ENCODE measurements around the gene SPIRE1.
"Not testable (repeated sequence)": the region's sequence is repeated elsewhere in the genome, so short reads cannot be mapped to it uniquely, and the experiment has no call there.

The SPIRE1 gene

GRCh38 chr18:12481915-12482314, 176.0 kb downstream of the SPIRE1 start:
- DNase-seq, result not testable (repeated sequence)

DNA sequence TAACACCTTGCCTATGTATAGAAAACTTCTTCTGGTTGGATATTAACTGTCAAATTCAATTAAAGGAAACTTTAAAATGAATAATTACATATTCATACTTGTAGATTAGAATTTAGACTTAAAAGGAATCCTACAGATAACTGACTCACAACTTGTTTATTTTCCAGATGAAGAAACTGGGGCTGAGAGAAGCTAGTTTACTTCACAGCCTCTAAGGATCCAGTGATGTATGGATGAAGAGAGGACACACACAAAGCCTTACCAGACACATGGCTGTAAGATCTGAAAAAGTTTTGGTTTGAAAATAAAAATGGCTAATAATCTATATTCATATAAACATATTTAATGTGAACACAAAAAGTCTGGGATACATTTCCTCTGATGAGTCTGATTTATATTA, 177.9 kb downstream of the SPIRE1 start:
- DNase-seq, result no peak

- no peak for DNase-seq
These were observed 178.4 kb downstream of the SPIRE1 start for GRCh38 chr18:12479536-12479935.

GRCh38 chr18:12478269-12479047, 179.4 kb downstream of the SPIRE1 start:
- DNase-seq, result no peak

DNA sequence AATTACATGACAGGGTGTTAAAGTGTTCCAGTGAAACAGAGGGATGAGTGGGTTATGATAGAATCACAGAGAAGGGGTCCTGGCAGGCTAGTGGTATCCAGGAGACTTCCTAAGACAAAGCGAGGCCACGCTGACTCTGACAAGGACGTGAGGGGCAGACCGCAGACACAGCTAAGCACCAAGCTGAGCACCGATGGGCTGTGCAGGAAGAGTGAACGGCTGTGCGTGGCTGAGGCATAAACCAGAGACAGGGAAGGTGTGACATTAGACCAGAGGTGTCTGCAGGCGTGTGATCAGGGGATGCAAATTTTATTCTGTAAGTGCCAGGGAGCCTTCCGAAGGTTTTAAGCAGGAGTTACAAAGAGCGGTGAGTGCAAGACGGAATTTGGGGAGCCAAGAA, 180.3 kb downstream of the SPIRE1 start:
- no peak for DNase-seq

DNA sequence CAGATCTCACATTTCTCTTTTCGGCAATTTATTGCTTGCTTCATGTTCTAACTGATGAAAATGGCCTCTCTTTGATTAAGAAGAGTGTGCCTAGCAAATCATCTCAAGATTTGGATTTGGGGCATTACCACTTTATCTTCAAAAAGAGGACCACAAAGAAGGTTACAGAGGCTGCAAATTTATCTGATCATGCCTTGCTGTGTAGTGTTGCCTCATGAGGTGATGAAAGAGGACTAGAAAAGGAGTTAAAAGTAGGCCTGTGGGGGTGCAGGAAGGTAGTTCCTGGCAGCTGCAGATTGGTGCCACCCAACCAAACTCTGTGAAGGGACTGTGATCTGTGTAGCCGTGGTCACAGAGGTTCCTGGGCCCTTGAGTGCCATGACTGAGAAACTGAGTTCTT, 181.0 kb downstream of the SPIRE1 start:
- no peak for DNase-seq

- no peak for DNase-seq
These were observed 183.0 kb downstream of the SPIRE1 start for GRCh38 chr18:12474876-12475275.

DNA sequence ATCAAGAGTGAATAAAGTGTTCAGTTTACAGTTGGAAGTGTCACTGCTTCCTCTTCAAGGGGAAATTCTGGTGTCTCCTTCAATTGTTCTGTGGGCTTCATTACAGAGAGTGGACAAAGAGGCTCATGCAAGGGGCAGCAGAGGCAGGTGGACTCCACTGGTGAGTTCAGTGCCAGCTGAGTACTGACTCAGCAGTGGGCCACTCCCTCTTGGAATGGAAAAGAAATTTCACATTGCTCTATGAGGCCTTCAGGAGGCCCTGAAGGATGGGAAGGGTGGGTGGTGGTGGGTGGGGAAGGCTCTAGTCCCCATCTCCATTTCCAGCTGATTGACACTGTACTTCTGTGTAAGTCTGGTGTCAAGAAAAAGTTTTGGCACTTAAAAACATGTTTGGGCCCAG, 183.8 kb downstream of the SPIRE1 start:
- no peak for DNase-seq

DNA sequence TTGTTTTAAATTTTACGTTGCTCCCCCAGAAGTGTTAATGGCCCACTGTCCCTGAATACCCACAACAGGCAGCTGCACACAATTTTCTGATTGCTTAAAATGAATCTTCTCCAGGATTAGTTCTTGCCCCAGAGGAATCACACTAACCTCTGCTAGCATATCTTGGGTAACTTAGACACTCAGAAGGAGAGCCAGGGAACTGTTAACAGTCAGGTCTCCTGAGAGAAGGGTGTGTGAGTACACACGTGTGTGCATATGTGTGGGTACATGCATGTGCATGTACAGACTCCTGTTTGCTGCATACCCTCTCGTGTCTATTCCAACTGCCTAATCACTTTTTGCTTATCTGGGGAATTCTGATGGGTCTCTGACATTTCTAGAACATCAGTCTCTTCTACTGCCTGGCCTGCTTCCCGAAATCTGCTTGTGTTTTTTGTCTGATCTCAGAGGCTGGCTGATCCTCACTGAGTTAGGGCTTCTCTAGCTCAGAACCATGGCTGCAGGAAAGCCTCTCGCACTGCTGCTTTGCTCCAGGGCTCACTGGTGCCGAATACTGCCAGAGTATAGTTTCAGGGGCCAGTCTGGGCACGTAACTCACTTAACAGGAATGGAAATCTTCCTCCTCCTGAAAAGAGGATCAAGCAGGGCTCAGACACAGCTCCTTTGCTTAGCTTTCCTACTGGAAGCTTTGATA, 187.4 kb downstream of the SPIRE1 start:
- no peak for DNase-seq

DNA sequence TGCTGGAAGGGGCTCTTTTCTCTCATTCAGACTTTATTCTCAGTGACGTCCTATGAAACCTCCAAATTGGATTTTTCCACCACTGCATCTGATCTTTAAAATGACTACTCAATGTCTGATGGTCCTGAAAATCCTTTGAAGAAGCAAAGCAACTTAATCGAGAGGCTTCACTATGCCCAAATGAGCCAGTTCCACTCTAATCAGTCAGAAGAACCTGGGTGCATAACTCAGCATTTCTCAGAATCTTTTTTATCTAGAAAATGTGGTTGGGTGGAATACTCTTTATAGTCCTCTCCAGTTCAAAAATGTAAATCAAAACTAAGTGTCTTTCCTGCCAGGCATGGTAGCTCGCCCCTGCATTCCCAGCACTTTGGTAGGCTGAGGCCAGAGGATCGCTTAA, 189.5 kb downstream of the SPIRE1 start:
- DNase-seq, result no peak

GRCh38 chr18:12464731-12465130, 193.2 kb downstream of the SPIRE1 start:
- DNase-seq, result no peak

GRCh38 chr18:12463191-12463590, 194.7 kb downstream of the SPIRE1 start:
- DNase-seq, result no peak

GRCh38 chr18:12462242-12462641, 195.7 kb downstream of the SPIRE1 start:
- no peak for DNase-seq

- DNase-seq, result no peak
These were observed 196.6 kb downstream of the SPIRE1 start for GRCh38 chr18:12461326-12461725.

- DNase-seq, result no peak
These were observed 197.0 kb downstream of the SPIRE1 start for GRCh38 chr18:12460874-12461273.

DNA sequence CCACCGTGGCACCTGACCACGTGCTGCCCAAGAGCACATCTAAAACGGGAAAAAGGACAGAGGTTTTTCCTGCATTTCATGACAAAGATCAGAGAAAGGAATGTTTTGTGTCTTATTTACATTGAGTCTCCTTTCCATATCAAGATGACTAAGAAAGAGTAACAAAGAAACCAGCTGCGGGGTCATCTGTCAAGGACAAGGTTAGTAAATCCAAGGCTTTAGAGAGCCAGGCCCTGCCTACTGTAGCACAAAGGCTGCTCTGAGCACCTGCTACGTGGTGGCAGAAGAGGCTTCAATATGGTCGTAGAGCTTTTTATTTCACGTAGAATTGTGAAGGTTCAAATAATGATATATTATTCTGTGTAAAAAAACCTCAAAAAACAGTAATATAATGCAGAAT, 199.1 kb downstream of the SPIRE1 start:
- no peak for DNase-seq

- DNase-seq, result no peak
These were observed 201.5 kb downstream of the SPIRE1 start for GRCh38 chr18:12456441-12456840.

- DNase-seq, result no peak
These were observed 202.4 kb downstream of the SPIRE1 start for GRCh38 chr18:12455496-12455895.

GRCh38 chr18:12452784-12453183, 205.1 kb downstream of the SPIRE1 start:
- no peak for DNase-seq

DNA sequence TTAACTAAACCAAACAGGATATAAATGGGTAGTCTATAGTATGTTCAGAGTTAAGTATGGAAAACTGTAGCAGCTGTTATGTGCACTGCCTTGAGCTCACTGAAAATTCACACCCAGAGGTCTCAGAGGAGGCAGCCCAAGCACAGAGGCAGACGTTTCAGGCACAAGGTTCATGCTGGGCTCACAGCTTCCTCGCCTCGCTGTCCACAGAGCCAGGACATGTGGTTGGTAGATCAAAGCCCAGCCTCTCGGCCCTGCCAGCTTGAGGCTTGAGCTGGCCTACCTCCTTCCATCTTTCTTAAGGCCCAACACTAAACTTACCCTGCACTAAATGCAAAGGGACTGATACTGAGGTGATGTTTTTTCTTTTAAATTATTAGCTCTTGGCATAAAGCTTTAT, 206.5 kb downstream of the SPIRE1 start:
- no peak for DNase-seq

- no peak for DNase-seq
These were observed 208.7 kb downstream of the SPIRE1 start for GRCh38 chr18:12449051-12449785.

DNA sequence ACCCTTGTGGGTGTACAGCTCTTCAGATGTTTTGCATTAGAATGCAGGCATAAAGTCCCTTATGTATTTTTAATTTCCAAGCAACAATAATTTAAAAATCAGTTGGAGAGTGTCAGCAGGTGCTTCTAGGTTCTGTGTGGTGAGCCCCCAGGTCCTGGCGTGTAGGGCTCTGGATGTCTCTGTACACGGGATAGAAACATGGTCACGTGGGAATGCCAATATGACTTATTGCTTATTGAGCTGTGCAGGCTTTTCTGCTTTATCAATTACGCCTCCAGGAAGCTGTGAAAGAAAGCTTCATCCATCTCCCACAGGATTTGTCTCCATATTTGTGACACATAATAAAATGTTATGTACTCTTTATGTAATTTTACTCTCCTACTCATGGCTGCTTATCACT, 212.4 kb downstream of the SPIRE1 start:
- no peak for DNase-seq

GRCh38 chr18:12443551-12443950, 214.4 kb downstream of the SPIRE1 start:
- DNase-seq, result no peak

- no peak for DNase-seq
These were observed 215.0 kb downstream of the SPIRE1 start for GRCh38 chr18:12442946-12443345.
